AG10803 (cell line): Measurements from ENCODE around the gene CHURC1.

ENCODE experiments used
- DNase-seq: peaks from one replicate; pipeline ENCODE4 v3.0.0; 2010; ENCODE audit warnings: low read depth
- H3K4me3 ChIP-seq: 2 replicates; pipeline ENCODE4 v1.5.1; 2011; ENCODE audit warnings: mild to moderate bottlenecking, low read length, control low read depth
- TF ChIP-seq, protein P1 (sequence below): conservative IDR thresholded peaks from 2 replicates; pipeline ENCODE4 v1.5.1; 2011; ENCODE audit warnings: mild to moderate bottlenecking, low read length, control low read depth, inconsistent platforms

CHURC1 gene

DNA sequence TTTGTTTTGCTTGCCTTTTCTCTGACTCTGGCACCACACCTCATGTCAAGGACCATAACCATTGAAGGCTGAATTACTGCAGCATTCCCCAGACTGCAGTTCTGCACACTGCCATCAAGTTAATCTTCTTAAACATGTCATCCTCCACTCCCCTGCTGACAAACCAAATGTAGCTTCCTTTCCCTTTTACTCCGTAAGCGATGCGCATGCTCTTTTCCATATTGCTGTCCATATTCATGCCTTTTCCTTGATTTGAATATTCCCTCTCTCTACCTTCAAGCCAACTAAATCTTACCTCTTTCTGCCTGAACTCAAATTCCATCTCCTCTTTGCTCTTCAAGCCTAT lies 14.7 kb downstream of the CHURC1 start:
- DNase-seq, result no peak
- TF ChIP-seq, protein P1, sequence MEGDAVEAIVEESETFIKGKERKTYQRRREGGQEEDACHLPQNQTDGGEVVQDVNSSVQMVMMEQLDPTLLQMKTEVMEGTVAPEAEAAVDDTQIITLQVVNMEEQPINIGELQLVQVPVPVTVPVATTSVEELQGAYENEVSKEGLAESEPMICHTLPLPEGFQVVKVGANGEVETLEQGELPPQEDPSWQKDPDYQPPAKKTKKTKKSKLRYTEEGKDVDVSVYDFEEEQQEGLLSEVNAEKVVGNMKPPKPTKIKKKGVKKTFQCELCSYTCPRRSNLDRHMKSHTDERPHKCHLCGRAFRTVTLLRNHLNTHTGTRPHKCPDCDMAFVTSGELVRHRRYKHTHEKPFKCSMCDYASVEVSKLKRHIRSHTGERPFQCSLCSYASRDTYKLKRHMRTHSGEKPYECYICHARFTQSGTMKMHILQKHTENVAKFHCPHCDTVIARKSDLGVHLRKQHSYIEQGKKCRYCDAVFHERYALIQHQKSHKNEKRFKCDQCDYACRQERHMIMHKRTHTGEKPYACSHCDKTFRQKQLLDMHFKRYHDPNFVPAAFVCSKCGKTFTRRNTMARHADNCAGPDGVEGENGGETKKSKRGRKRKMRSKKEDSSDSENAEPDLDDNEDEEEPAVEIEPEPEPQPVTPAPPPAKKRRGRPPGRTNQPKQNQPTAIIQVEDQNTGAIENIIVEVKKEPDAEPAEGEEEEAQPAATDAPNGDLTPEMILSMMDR, result no peak
- no peak overlapping the region for H3K4me3 ChIP-seq

DNA sequence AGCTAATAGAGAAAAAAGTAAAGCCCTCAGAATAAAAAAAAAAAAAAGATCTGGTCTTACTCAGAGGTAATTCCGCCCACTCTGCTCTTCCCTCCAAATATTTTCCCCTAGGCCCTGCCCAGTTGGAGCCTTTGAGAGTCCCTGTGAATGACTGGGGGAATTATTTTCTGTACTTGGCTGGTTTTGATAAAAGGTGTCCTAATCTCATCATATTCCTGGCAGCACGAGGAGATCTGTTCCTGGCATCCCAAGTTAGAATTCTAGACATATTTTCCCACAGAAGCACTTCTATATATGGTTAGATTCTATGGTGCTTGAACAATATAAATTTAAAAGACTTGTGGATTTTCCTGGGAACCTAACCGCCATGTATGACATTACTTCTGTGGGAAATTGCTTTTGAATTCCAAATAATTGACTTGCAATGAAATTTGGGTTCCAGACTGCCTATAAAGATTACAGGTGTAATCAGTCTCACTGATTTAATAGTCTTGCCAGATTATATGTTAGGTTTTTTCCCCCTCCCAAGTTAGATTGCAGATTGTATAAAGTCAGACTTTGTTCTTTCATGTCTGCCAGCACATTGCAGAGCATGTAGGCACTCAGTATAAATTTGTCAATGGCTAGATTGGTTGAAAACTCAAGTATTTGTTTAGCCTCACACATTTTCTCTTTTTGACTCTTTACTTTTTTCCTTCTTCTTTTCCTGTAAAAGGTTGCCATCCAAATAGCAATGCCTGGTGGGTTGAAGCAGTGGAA lies 16.0 kb downstream of the CHURC1 start:
- no peak overlapping the region for H3K4me3 ChIP-seq
- DNase-seq, result peak; percentile 46
- TF ChIP-seq, protein P1, result no peak

DNA sequence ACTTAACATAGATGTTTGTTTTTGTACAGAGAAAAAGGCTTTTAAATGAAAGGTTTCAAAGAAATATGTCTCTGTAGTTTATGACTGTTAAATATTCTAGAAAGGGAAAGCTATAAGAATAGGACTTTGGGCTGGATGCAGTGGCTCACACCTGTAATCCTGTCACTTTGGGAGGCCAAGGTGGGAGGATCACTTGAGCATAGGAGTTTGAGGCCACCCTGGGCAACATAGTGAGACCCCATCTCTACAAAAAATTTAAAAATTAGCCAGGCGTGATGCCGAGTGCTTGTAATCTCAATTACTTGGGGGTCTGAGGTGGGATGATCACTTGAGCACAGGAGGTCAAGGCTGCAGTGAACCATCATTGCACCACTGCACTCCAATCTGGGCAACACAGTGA lies 16.9 kb downstream of the CHURC1 start:
- TF ChIP-seq, protein P1, result no peak
- no peak for DNase-seq
- no peak overlapping the region for H3K4me3 ChIP-seq

DNA sequence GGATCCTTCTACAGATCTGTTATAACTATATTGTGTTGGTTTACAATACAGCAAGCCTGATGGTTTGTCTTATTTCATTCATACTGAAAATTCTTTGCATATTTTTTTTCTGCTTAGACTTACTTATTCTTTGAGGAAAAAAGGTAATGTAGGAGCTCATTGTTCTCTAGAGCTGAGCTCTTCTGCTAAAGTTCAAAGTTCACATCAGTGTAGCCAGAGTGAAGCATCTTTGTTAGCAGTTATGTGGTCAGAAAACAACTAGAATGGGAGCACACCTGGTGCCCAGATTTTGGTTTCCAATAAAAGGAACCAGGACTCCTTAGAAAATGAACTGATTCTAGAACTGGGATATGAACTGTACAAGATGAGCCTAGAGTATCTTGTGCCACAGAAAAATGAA lies 18.0 kb downstream of the CHURC1 start:
- no peak overlapping the region for H3K4me3 ChIP-seq
- no peak for DNase-seq
- TF ChIP-seq, protein P1, result no peak

DNA sequence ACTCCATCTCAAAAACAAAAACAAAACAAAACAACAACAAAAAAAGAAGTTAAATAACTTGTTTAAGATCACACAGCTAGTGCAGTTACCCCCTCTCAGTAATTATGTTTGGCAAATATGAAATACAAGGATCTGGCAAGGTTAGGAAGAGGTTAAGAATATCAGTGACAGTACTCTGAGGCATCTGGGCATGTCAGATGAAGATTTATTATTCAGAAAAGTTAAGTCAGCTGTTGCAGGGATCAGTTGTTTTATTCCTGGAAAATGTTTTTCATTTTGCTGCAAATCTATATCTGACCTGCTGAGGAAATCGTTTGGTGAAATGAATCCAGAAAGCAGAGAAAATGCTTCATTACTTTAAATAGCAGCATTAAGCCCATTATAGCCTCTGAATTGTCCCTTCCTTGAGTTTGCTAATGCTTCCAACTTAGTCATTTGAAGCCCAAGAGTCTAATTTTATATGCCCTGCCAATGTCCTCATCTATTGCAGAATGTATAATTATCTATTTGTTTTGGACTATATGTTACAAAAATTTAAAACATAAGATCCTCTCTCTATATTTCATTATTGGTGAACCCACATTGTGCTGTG lies 20.2 kb downstream of the CHURC1 start:
- no peak overlapping the region for H3K4me3 ChIP-seq
- no peak for DNase-seq
- TF ChIP-seq, protein P1, result no peak

DNA sequence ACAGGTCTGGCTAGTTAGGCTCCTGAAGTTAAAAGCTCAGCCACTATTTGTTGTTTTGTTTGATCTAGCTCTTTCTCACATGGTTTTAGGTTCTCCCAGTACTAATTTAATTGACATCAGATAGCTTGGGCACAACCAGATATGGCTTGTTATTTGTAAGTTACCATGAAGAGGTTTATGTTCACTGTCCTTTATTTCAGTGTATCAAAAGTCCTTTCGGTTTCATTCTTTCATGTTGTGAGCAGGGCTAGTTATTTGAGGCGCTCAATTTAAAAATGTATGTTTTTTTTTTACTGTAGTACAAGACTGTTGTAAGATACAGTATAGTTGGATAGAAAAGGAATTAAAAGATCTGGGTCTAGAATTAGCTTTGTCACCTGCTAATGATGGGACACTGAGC lies 21.3 kb downstream of the CHURC1 start:
- TF ChIP-seq, protein P1, result no peak
- no peak overlapping the region for H3K4me3 ChIP-seq
- DNase-seq, result no peak

DNA sequence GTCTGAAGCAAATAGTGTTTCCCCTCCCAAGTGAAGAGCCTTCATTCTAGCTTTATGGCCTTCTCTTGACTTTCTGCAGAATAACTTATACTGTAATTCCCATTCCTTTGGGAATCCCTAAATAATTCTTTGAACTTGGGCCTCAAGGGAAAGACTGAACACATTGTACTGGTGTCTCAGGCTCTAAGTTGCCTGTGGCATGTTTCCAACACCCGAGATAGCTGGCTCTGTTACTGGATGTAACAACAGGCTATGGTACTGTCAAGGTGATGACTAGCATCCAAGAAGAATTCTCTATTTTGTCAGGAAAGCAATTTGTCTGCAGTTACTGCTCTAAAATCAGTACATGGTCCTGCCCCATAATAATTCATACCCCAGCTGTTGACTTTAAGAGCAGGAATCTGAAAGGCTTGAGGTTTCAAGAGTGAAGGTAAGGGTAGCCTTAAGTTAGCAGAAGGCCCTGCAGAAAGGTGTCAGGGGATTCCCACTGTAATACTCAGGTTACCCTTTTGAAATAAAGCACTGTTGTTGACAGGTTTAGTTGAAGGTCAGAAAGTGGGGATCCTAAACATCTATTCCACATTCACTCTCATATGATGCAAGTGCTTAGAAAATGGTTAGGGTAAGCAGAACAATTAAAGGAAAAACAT lies 23.0 kb downstream of the CHURC1 start:
- DNase-seq, result no peak
- TF ChIP-seq, protein P1, result no peak
- no peak overlapping the region for H3K4me3 ChIP-seq
